Measurements from ENCODE around the gene LIPG.
A peak's percentile ranks its signal among the peaks of the same experiment; 100 is the strongest.

LIPG gene

GRCh38 chr18:49563130-49563540 lies 1.3 kb downstream of the LIPG start:
- peak; percentile 10; the same call in 2 of the 3 replicates for ATAC-seq
- TF ChIP-seq PATZ1 (CRISPR knock-in tag; IDR thresholded peaks at IDR 0.05; ENCODE audit: borderline replicate concordance): no peak
- no peak for TF ChIP-seq TOX (CRISPR knock-in tag; IDR thresholded peaks at IDR 0.05; ENCODE audit: borderline replicate concordance)
- no peak for TF ChIP-seq CSRNP3 (CRISPR knock-in tag; IDR thresholded peaks at IDR 0.05)
- TF ChIP-seq BACH2 (CRISPR knock-in tag; IDR thresholded peaks at IDR 0.05; ENCODE audit: borderline replicate concordance): no peak
- no peak for TF ChIP-seq ISL1 (CRISPR knock-in tag; IDR thresholded peaks at IDR 0.05)
- no peak for TF ChIP-seq ZNF8 (CRISPR knock-in tag; IDR thresholded peaks at IDR 0.05)
- TF ChIP-seq ZFP30 (CRISPR knock-in tag; IDR thresholded peaks at IDR 0.05): no peak
- TF ChIP-seq GLIS3 (CRISPR knock-in tag; IDR thresholded peaks at IDR 0.05): no peak
- no peak for TF ChIP-seq SNAI2 (CRISPR knock-in tag; IDR thresholded peaks at IDR 0.05)
- no peak for TF ChIP-seq ARNTL (CRISPR knock-in tag; IDR thresholded peaks at IDR 0.05; ENCODE audit: borderline replicate concordance, low read depth)
- TF ChIP-seq, protein P1, sequence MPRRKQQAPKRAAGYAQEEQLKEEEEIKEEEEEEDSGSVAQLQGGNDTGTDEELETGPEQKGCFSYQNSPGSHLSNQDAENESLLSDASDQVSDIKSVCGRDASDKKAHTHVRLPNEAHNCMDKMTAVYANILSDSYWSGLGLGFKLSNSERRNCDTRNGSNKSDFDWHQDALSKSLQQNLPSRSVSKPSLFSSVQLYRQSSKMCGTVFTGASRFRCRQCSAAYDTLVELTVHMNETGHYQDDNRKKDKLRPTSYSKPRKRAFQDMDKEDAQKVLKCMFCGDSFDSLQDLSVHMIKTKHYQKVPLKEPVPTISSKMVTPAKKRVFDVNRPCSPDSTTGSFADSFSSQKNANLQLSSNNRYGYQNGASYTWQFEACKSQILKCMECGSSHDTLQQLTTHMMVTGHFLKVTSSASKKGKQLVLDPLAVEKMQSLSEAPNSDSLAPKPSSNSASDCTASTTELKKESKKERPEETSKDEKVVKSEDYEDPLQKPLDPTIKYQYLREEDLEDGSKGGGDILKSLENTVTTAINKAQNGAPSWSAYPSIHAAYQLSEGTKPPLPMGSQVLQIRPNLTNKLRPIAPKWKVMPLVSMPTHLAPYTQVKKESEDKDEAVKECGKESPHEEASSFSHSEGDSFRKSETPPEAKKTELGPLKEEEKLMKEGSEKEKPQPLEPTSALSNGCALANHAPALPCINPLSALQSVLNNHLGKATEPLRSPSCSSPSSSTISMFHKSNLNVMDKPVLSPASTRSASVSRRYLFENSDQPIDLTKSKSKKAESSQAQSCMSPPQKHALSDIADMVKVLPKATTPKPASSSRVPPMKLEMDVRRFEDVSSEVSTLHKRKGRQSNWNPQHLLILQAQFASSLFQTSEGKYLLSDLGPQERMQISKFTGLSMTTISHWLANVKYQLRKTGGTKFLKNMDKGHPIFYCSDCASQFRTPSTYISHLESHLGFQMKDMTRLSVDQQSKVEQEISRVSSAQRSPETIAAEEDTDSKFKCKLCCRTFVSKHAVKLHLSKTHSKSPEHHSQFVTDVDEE (CRISPR knock-in tag; IDR thresholded peaks at IDR 0.05): no peak

GRCh38 chr18:49563701-49564517 lies 2.1 kb downstream of the LIPG start:
- no peak for ATAC-seq
- TF ChIP-seq ZNF565 (CRISPR knock-in tag; conservative IDR thresholded peaks at IDR 0.05; ENCODE audit: low read depth) (no peak), SNAI2 (CRISPR knock-in tag; IDR thresholded peaks at IDR 0.05) (no peak), ARNTL (CRISPR knock-in tag; IDR thresholded peaks at IDR 0.05; ENCODE audit: borderline replicate concordance, low read depth) (no peak), PATZ1 (CRISPR knock-in tag; IDR thresholded peaks at IDR 0.05; ENCODE audit: borderline replicate concordance) (no peak), ESRRG (CRISPR knock-in tag; IDR thresholded peaks at IDR 0.05) (no peak), ISL1 (CRISPR knock-in tag; IDR thresholded peaks at IDR 0.05) (no peak), ZNF70 (CRISPR knock-in tag; IDR thresholded peaks at IDR 0.05) (no peak), ZFP3 (CRISPR knock-in tag; IDR thresholded peaks at IDR 0.05) (no peak), OSR1 (CRISPR knock-in tag; IDR thresholded peaks at IDR 0.05) (no peak), ZNF8 (CRISPR knock-in tag; IDR thresholded peaks at IDR 0.05) (no peak), CSRNP3 (CRISPR knock-in tag; IDR thresholded peaks at IDR 0.05) (no peak)
- TF ChIP-seq, protein P2, sequence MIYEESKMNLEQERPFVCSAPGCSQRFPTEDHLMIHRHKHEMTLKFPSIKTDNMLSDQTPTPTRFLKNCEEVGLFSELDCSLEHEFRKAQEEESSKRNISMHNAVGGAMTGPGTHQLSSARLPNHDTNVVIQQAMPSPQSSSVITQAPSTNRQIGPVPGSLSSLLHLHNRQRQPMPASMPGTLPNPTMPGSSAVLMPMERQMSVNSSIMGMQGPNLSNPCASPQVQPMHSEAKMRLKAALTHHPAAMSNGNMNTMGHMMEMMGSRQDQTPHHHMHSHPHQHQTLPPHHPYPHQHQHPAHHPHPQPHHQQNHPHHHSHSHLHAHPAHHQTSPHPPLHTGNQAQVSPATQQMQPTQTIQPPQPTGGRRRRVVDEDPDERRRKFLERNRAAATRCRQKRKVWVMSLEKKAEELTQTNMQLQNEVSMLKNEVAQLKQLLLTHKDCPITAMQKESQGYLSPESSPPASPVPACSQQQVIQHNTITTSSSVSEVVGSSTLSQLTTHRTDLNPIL (CRISPR knock-in tag; IDR thresholded peaks at IDR 0.05; ENCODE audit: low read depth): no peak
- TF ChIP-seq, protein P3, sequence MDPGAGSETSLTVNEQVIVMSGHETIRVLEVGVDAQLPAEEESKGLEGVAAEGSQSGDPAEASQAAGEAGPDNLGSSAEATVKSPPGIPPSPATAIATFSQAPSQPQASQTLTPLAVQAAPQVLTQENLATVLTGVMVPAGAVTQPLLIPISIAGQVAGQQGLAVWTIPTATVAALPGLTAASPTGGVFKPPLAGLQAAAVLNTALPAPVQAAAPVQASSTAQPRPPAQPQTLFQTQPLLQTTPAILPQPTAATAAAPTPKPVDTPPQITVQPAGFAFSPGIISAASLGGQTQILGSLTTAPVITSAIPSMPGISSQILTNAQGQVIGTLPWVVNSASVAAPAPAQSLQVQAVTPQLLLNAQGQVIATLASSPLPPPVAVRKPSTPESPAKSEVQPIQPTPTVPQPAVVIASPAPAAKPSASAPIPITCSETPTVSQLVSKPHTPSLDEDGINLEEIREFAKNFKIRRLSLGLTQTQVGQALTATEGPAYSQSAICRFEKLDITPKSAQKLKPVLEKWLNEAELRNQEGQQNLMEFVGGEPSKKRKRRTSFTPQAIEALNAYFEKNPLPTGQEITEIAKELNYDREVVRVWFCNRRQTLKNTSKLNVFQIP (CRISPR knock-in tag; IDR thresholded peaks at IDR 0.05; ENCODE audit: borderline replicate concordance, low read depth): no peak

Measured in SK-N-SH treated with all-trans-retinoic acid at 6 μM for 48 hours (cell line).